Neutrophil (primary cell): ENCODE measurements around the gene SENP1.

ENCODE experiments used
- H3K27ac ChIP-seq: fragments of 200-600 bp; sonication (generic); 2 replicates; pipeline ENCODE4 v1.5.1; 2016; ENCODE audit warnings: mild to moderate bottlenecking, moderate library complexity
- H3K27me3 ChIP-seq: fragments of 200-600 bp; sonication (generic); 2 replicates; pipeline ENCODE4 v1.6.0; 2016; ENCODE audit warnings: mild to moderate bottlenecking
- H3K36me3 ChIP-seq: fragments of 200-600 bp; sonication (generic); 2 replicates; pipeline ENCODE4 v1.5.1; 2017
- H3K4me1 ChIP-seq, 2 experiments: fragments of 200-600 bp in 1 of 2; sonication (generic) in 1 of 2; 1 replicate in 1 of 2; 2 replicates in 1 of 2; pipeline versions ENCODE4 v1.5.1 to v1.6.1; 2013 to 2016; ENCODE audit warnings: low read depth in 1 of 2, low read length in 1 of 2, mild to moderate bottlenecking in 1 of 2, moderate library complexity in 1 of 2; ENCODE audit not compliant: control insufficient read depth in 1 of 2, insufficient read depth in 1 of 2
- H3K4me3 ChIP-seq, 2 experiments: fragments of 200-600 bp in 1 of 2; sonication (generic) in 1 of 2; 1 replicate in 1 of 2; 2 replicates in 1 of 2; pipeline ENCODE4 v1.5.1; 2013 to 2016; ENCODE audit warnings: low read depth in 1 of 2, low read length in 1 of 2, mild to moderate bottlenecking in 1 of 2, moderate library complexity in 1 of 2
- H3K9me3 ChIP-seq: fragments of 200-600 bp; sonication (generic); 2 replicates; pipeline ENCODE4 v1.5.1; 2016
- TF ChIP-seq, protein P1 (sequence below): fragments of 200-600 bp; sonication (generic); IDR thresholded peaks from 2 replicates; pipeline ENCODE4 v1.5.1; 2016; ENCODE audit warnings: antibody characterized with exemption

The SENP1 gene

DNA sequence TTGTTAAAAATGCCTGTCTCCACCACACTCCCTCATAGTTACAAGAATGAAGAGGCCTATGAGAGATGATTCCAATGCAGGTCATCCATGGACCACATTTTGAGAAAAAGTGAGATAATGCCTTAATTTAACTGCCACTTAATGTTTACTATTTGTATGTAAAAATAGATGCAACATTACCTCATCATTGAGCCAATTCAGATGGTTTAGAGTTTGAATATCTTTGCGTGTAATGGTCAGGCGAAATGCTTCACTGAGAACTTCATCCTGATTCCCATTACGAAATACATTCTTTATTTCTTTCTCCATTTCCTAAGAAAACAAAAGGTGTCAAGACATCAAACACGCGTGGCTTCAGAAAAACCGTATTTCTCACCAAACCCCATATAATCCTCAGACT lies 42.3 kb downstream of the SENP1 start:
- H3K4me3 ChIP-seq: no peak overlapping the region
- no peak overlapping the region for H3K27ac ChIP-seq
- H3K9me3 ChIP-seq: no peaks in the 10 kb centered on the region
- no peaks in the 10 kb centered on the region for H3K4me1 ChIP-seq
- H3K27me3 ChIP-seq: no peaks in the 10 kb centered on the region
- H3K36me3 ChIP-seq: peaks cover 72% of the 10 kb centered on the region
- TF ChIP-seq, protein P1, sequence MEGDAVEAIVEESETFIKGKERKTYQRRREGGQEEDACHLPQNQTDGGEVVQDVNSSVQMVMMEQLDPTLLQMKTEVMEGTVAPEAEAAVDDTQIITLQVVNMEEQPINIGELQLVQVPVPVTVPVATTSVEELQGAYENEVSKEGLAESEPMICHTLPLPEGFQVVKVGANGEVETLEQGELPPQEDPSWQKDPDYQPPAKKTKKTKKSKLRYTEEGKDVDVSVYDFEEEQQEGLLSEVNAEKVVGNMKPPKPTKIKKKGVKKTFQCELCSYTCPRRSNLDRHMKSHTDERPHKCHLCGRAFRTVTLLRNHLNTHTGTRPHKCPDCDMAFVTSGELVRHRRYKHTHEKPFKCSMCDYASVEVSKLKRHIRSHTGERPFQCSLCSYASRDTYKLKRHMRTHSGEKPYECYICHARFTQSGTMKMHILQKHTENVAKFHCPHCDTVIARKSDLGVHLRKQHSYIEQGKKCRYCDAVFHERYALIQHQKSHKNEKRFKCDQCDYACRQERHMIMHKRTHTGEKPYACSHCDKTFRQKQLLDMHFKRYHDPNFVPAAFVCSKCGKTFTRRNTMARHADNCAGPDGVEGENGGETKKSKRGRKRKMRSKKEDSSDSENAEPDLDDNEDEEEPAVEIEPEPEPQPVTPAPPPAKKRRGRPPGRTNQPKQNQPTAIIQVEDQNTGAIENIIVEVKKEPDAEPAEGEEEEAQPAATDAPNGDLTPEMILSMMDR: no peak

DNA sequence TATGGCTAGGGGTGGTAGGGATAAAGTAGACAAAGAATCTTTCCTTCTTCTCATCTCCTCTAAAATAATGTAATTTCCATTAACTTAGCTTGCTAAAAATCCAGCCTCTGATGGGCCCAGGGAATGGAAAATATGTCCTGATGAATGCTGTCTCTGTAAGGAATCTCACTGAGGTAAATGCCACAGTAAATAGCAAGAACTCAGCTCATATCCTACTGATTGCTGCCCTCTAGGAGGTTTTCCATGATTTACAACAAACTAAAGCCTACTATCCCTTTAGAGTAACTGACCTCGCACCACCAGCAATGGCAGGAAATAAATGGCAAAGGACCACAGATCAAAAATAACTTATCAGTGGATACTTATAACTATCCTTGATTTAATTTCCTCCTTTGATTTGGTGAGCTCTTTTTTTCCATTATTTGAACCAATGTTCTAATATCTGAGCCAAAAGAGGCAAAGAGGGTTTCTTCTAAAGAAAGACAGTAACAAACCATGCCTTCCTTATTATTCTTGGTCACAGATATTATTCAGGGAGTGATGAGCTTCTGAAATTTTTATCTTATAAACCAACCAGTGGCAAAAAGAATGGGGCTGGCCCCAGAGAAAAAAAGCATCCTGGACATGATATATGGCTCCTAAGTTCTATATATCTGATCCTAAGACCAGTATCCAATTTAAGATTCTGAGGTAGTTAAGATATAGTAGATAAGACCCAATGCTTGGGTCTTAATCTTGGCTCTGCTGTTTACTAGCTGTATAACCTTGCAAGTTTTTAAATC lies 43.8 kb downstream of the SENP1 start:
- peaks cover 72% of the 10 kb centered on the region for H3K36me3 ChIP-seq
- H3K9me3 ChIP-seq: no peaks in the 10 kb centered on the region
- no peaks in the 10 kb centered on the region for H3K4me1 ChIP-seq
- TF ChIP-seq, protein P1: no peak
- no peaks in the 10 kb centered on the region for H3K27me3 ChIP-seq
- no peak overlapping the region for H3K4me3 ChIP-seq
- no peak overlapping the region for H3K27ac ChIP-seq

DNA sequence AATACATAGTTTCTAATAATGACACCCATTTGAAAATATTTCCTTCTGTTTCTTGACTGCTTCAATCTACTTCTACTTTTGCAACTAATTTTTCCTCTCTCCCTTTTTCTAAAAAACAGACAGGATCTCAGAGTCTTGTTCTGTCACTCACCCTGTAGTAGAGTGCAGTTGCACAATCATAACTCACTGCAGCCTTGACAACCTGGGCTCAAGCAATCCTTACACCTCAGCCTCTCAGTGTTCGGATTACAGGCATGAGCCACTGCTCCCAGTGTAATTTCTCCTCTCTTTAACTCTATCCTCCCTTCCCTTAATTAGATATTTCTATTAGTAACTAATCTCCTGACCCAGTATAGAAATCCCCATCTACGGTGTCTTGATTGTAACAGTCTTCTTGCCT lies 45.4 kb downstream of the SENP1 start:
- Histone ChIP-seq H3K36me3 (peaks cover 61% of the 10 kb centered on the region), H3K4me3 (no peak overlapping the region), H3K27me3 (no peaks in the 10 kb centered on the region), H3K9me3 (no peaks in the 10 kb centered on the region), H3K27ac (no peak overlapping the region), H3K4me1 (no peaks in the 10 kb centered on the region)
- TF ChIP-seq, protein P1: no peak

- TF ChIP-seq, protein P1: no peak
- Histone ChIP-seq H3K4me3 (no peak overlapping the region), H3K4me1 (no peaks in the 10 kb centered on the region), H3K9me3 (no peaks in the 10 kb centered on the region), H3K36me3 (peaks cover 51% of the 10 kb centered on the region), H3K27ac (no peak overlapping the region), H3K27me3 (no peaks in the 10 kb centered on the region)
Measured at GRCh38 chr12:48058771-48059170, 47.1 kb downstream of the SENP1 start.

GRCh38 chr12:48054955-48055821 lies 50.7 kb downstream of the SENP1 start:
- Histone ChIP-seq H3K27me3 (no peaks in the 10 kb centered on the region), H3K36me3 (peaks cover 21% of the 10 kb centered on the region), H3K9me3 (no peaks in the 10 kb centered on the region), H3K4me1 (no peaks in the 10 kb centered on the region), H3K27ac (no peak overlapping the region), H3K4me3 (no peak overlapping the region)
- TF ChIP-seq, protein P1: no peak
